ENCODE data around the gene DST.

DST gene

GRCh38 chr6:56480654-56481337 lies 161.9 kb downstream of the DST start:
- DNase-seq (ENCODE audit: low spot score), result no peak

- DNase-seq (ENCODE audit: low spot score), result no peak
These were observed 162.4 kb downstream of the DST start for GRCh38 chr6:56480246-56480645.

DNA sequence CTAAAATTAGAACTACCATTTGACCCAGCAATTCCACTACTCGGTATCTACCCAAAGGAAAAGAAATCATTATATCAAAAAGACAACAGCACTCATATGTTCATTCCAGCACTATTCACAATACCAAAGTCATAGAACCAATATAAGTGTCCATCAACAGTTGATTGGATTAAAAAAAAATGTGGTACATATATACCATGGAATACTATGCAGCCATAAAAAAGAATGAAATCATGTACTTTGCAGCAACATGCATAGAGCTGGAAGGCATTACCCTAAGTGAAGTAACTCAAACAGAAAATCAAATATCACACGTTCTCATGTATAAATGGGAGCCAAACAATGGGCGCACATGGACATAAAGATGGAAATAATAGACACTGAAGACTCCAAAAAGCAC lies 163.3 kb downstream of the DST start:
- DNase-seq (ENCODE audit: low spot score), result no peak

DNA sequence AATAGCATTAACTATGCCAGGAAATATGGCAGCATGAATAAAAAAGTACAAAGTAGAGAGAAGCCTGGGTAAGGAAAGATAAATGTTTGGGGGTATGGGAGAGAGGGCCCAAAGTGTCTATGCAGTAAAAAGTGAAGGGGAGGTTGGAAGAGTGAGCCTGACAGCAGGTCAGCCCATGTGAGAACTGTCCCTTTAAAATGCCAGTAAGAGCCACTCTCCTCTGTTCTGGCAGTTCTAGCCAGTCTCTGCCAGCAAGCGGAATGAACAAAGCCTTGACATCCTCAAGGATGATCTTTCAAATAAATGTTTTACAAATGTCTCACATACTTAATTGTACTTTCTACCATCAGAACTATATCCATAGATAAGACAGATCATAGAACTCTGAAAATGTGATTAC lies 164.5 kb downstream of the DST start:
- no peak for DNase-seq (ENCODE audit: low spot score)

- no peak for DNase-seq (ENCODE audit: low spot score)
These were observed 165.4 kb downstream of the DST start for GRCh38 chr6:56477241-56477640.

DNA sequence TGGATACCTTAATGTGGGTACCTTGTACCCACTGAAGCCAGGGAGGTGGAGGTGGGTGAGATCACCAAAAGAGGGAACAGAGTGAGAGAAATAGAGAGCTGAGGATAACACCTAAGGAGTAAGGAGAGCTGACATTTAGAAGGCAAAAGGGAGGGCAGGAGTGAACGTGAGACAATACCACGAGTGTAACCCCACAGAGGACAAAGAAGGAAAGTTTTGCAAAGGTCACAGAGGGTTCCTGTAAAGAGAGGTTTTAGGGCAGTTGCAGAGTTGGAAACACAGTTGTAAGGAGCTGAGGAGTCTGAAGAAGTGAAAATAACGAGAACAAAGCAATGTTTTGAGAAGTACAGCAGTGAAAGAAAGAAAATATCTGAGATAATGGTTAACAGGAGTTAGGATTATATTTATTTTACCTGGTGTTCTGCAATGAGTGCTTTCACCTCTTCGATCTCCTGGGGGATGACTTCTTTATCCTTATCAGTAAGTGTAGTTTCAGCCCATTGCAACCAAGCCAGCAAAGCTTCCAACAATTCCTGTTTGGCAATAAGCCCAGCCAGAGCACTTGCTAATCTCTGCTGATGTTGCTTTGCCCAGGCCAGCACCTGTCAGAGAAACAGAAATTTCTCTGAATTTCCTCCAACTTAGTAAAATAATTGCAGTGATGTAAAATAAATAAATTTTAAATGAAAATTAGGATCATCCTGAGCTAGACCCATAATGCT lies 166.8 kb downstream of the DST start:
- no peak for DNase-seq (ENCODE audit: low spot score)

GRCh38 chr6:56474532-56474931 lies 168.2 kb downstream of the DST start:
- DNase-seq (ENCODE audit: low spot score), result no peak

DNA sequence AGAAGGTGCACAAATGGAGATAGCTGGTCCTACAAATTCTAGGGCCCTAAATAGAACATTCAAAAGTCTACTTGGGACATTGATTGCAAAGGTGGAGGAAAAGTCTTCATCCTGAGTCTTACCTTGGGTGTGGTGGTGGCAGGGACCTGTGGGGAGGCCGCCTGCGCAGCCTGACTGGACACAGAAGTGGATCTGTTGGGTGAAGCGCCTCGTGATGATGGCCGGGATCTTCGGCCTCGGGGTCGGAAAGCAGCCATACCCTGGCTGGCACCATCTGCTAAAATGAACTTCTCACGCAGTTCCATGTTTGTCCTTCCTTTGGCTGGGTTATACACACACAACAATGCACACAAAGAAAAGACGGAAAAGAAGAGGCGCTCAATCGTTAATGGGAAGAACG lies 179.2 kb downstream of the DST start:
- DNase-seq (ENCODE audit: low spot score), result no peak

DNA sequence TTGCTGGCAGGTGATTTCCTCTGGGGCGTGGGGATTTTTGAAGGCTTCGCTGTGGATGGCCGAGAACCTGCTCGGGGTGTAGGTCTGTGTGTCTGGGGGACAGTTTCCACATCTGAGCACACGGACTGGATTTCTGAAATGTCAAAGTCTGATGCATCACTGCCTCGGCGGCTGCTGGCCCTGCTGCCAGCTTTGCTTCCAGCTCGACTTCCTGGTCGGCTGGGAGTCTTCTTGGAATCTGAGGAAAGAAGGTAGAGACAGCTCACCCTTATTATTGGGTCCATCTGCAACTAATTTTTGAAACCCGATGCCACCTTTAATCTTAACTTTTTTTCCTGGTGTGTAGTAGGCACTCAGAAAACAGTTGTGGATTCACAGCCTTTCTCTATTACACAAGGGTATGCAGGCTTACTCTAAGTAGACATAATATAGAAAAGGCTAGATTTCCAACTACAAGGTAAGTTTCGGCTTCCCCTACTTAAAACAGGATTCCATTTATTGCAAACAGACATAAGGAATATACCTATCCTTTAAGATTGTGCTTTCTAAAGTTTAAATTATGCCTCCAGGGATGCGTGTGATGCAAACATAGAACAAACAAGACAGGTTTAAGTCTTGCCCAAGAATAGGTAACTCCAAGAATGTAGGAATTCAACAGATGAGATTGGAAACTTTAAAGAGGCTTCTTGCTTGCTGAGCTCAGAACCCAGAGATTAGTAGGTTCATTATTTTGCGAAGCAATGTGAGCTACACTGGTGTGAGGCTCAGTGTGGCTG lies 183.5 kb downstream of the DST start:
- no peak for DNase-seq (ENCODE audit: low spot score)

DNA sequence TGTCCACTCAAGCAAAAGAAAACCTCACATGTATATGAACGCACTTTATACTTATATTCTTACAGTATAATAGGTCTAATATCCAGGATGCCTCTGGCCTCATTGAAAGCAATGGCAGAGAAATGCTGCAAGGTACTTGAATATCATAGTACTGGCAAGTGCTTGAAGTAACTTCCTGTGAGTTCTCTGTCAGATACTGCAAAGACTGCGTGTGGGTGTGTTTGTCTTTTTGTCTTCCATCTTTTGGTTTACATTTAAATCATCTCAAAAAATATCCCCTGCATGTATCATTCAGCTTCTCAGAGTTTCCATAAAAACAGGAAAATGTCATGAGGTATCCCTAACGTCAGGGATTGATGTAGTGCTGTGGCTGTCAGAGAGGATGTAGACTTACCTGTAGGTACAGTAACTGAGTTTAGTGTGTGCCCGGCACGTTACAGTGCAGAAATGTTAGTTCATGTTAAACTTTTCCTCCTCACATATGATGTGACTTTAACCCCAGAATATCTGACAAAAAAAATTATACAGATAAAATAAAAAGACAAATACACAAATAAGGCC lies 184.3 kb downstream of the DST start:
- DNase-seq (ENCODE audit: low spot score), result no peak

- DNase-seq (ENCODE audit: low spot score), result no peak
These were observed 185.9 kb downstream of the DST start for GRCh38 chr6:56456785-56457184.

GRCh38 chr6:56450882-56451739 lies 191.6 kb downstream of the DST start:
- no peak for DNase-seq (ENCODE audit: low spot score)

- no peak for DNase-seq (ENCODE audit: low spot score)
These were observed 192.3 kb downstream of the DST start for GRCh38 chr6:56450376-56450775.

- no peak for DNase-seq (ENCODE audit: low spot score)
These were observed 194.6 kb downstream of the DST start for GRCh38 chr6:56448046-56448445.

- DNase-seq (ENCODE audit: low spot score), result no peak
These were observed 196.9 kb downstream of the DST start for GRCh38 chr6:56445818-56446217.

DNA sequence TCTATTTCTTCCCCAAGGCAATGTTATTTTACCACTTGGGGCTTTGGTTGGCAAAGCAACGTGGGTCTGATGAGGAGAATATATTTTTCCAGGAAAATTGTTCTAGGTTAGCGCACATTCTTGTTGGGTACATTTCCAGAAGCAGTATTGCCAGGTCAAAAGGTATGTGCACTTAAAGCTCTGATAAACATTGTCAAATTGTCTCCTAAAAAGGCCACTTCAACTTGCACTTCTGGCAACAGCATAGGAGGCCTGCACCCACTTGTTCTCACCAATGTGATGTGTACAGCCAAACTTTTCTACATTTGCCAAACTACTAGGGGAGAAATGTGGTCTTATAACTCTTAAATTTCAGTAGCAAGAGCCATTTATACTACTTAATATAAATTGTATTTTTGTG lies 197.8 kb downstream of the DST start:
- DNase-seq (ENCODE audit: low spot score), result no peak

GRCh38 chr6:56440551-56440981 lies 202.1 kb downstream of the DST start:
- no peak for DNase-seq (ENCODE audit: low spot score)

DNA sequence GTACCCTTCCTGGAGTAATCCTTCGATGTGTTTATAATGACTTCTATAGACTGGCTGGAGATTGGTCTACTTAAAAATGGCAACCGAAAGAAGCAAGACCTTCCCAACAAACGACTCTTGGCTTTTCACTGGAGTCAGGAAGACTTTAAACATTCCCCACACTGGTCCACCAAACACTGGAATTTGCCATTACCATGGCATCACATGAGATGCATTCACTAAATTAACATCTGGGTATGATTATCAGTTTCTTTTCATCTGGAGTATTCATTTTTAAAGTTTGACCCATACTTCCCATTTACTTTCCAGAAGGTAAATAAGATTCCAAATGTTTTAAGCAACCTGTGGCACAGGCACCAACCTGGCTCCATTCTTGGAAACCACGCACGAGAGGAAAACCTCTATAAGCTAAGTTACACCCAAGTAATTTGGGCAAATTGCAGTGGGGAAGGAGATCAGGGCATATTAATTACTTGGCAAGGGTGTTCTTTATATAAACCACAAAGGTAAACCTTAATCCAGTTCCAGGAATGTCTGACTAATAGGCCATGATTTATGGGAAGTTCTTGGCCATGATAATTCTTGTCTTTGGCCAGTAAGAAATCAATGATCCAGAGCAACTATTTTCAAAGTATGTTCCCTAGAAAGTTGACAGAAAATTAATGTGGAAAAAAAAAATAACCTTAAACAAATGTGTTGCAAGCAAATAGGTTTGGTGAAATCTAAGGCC lies 205.4 kb downstream of the DST start:
- no peak for DNase-seq (ENCODE audit: low spot score)

DNA sequence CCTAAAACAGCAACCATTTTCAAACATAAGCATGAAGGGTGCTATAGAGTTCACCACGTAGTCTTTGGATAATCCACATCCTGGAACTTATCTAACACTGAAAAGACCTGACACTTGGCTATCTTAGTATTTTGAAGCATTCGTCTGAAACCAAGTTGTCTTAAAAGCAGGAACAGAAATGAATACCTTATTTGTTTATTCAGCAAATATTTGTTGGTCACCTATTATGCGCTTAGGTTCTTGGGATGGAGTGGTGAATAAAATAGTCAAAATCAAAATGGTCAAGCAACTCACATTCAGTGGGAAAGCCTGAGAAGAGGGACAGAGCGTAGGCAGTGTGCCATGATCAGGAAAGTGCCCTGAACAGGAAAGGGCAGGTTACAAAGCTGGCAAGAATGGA lies 206.9 kb downstream of the DST start:
- no peak for DNase-seq (ENCODE audit: low spot score)

- DNase-seq (ENCODE audit: low spot score), result no peak
These were observed 207.4 kb downstream of the DST start for GRCh38 chr6:56435326-56435725.

DNA sequence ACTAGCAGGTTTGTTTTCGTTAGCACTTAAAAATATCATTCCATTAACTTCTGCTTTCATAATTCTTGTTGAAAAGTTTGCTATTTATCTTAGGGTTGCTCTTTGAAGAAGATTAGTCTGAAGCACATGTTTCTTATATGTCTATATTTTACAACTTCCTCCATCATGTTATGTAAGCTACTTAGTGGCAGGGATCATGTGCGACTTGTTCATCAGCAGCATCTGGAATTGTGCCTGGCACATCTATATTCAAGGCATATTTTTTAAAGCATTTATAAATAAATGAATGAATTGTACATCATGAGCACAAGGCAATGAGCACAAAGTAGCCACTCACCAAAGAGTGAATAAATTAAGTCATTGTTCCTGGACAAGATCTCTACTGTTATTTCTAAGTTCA lies 208.1 kb downstream of the DST start:
- no peak for DNase-seq (ENCODE audit: low spot score)
